ENCODE measurements around the gene PTPRM. TPM values are rescaled to one million over a fixed set of nuclear protein-coding genes. Genes with fewer than 3 reads are reported as not detected.

The PTPRM gene
- total and polyA plus RNA-seq, 2 experiments from 2014 or later, result 1.6 to 5.3 TPM

GRCh38 chr18:8124232-8125146, 557.4 kb downstream of the PTPRM start:
- H3F3A ChIP-seq (replicated peaks; ENCODE audit: low read depth), result no peaks in the 10 kb centered on the region
- Mint-ChIP-seq H3K4me1 (peaks cover 14% of the 10 kb centered on the region), H3K4me3 (no peak overlapping the region), H3K36me3 (ENCODE audit: low read depth) (no peaks in the 10 kb centered on the region), H3K27ac (no peak overlapping the region), H3K9me3 (no peaks in the 10 kb centered on the region), H3K27me3 (ENCODE audit: insufficient read depth, low read depth, poor library complexity) (no peaks in the 10 kb centered on the region)
- no peak for DNase-seq (ENCODE audit: low spot score)
- no peaks in the 10 kb centered on the region for H3K36me3 ChIP-seq (ENCODE audit: insufficient read depth)
- TF ChIP-seq REST (IDR thresholded peaks at IDR 0.05; ENCODE audit: unreplicated experiment), result no peak
- no peak for TF ChIP-seq POLR2AphosphoS5 (IDR thresholded peaks at IDR 0.05; ENCODE audit: low read depth)
- no peak for TF ChIP-seq EZH2phosphoT487 (IDR thresholded peaks at IDR 0.05; ENCODE audit: unreplicated experiment)
- no peak for TF ChIP-seq ETS1 (IDR thresholded peaks at IDR 0.05)
- TF ChIP-seq CREB1 (CRISPR knock-in tag; IDR thresholded peaks at IDR 0.05; ENCODE audit: low read depth), result no peak
- TF ChIP-seq JUNB (IDR thresholded peaks at IDR 0.05; ENCODE audit: unreplicated experiment), result no peak
- TF ChIP-seq STAT1 (IDR thresholded peaks at IDR 0.05; ENCODE audit: unreplicated experiment), result no peak
- no peak for TF ChIP-seq ZNF331 (CRISPR knock-in tag; IDR thresholded peaks at IDR 0.05; ENCODE audit: low read depth)
- no peak for TF ChIP-seq CTCF (conservative IDR thresholded peaks at IDR 0.05; ENCODE audit: low read depth in 2 of 2)
- no peak for TF ChIP-seq ZNF462 (CRISPR knock-in tag; IDR thresholded peaks at IDR 0.05)
- no peak for TF ChIP-seq EZH2 (IDR thresholded peaks at IDR 0.05; ENCODE audit: low read depth, unreplicated experiment)
- no peak for TF ChIP-seq NANOG (IDR thresholded peaks at IDR 0.05; ENCODE audit: borderline replicate concordance)
- TF ChIP-seq ZNF114 (CRISPR knock-in tag; IDR thresholded peaks at IDR 0.05), result no peak
- no peak for ATAC-seq
- no peak overlapping the region for H2AFZ ChIP-seq
- no peak overlapping the region for H3K4me2 ChIP-seq
- H3K27ac ChIP-seq (ENCODE audit: low read depth), result no peak overlapping the region
- H3K4me1 ChIP-seq (ENCODE audit: insufficient read depth), result peaks cover 7% of the 10 kb centered on the region; the same call in 1 of the 2 replicates
- no peaks in the 10 kb centered on the region; the same call in 1 of the 2 replicates for H3K9me2 ChIP-seq (ENCODE audit: insufficient read depth)
- H3K4me3 ChIP-seq, result no peak overlapping the region
- no peaks in the 10 kb centered on the region for H3K27me3 ChIP-seq (ENCODE audit: insufficient read depth)
- H4K20me1 ChIP-seq (replicated peaks; ENCODE audit: insufficient read depth), result no peaks in the 10 kb centered on the region
- H3K79me2 ChIP-seq (replicated peaks; ENCODE audit: insufficient read depth), result no peaks in the 10 kb centered on the region
